GM23338 (cell line): ENCODE measurements around the gene COX15. TPM values are rescaled to one million over a fixed set of nuclear protein-coding genes. Genes with fewer than 3 reads are reported as not detected.

ENCODE experiments used
- polyA plus RNA-seq: library from polyadenylated mRNA; unstranded; fragments of >200 nt; fragmentation: Nextera tagmentation; extraction: Ambion mirVana; gene quantifications from 2 replicates; pipeline ENCODE4 v1.2.1, GENCODE V29; 2016
- total RNA-seq: library from RNA; depleted of rRNA; stranded (reverse); fragments of >200 nt; shearing (Covaris generic); gene quantifications from 2 replicates; pipeline ENCODE4 v1.2.3, GENCODE V29; 2014; rRNA removed

The COX15 gene
- total and polyA plus RNA-seq, 2 experiments from 2014 or later, result 22.3 to 38.1 TPM

Other genes with a start within 250 kb of the COX15 start
- gene NKX2-3, start 199.2 kb downstream of the COX15 start, total RNA-seq, result not detected in 2 replicates
- gene NKX2-3, start 199.2 kb downstream of the COX15 start, polyA plus RNA-seq, result not detected in 2 replicates
- 10.1 and 12.4 TPM in 2 replicates for gene SLC25A28, start 111.7 kb downstream of the COX15 start, total RNA-seq
- 15.5 and 16.4 TPM in 2 replicates for gene SLC25A28, start 111.7 kb downstream of the COX15 start, polyA plus RNA-seq
- 11.8 and 12.6 TPM in 2 replicates for gene ENTPD7, start 72.6 kb downstream of the COX15 start, total RNA-seq
- 1.0 and 1.7 TPM in 2 replicates for gene ENTPD7, start 72.6 kb downstream of the COX15 start, polyA plus RNA-seq
- 20.2 and 25.8 TPM in 2 replicates for gene CUTC, start 107 bp upstream of the COX15 start, total RNA-seq
- 30.4 and 31.6 TPM in 2 replicates for gene CUTC, start 107 bp upstream of the COX15 start, polyA plus RNA-seq
- gene ABCC2, start 50.5 kb upstream of the COX15 start, total RNA-seq, result 0.45 and 1.0 TPM in 2 replicates
- 1.3 and 2.4 TPM in 2 replicates for gene ABCC2, start 50.5 kb upstream of the COX15 start, polyA plus RNA-seq